Fibroblast of skin of right biceps (primary cell): ENCODE data around the gene CAMKK2.
"Not testable (repeated sequence)": the region's sequence is repeated elsewhere in the genome, so short reads cannot be mapped to it uniquely, and the experiment has no call there.

Experiments
- DNase-seq: peaks from one replicate; pipeline ENCODE4 v3.0.0-alpha.2; 2013

CAMKK2 gene

GRCh38 chr12:121297435-121297991 lies 1.0 kb upstream of the CAMKK2 start:
- DNase-seq, result peak; percentile 30

GRCh38 chr12:121295746-121296617 lies 527 bp downstream of the CAMKK2 start:
- DNase-seq, result no peak

GRCh38 chr12:121295116-121295745 lies 1.3 kb downstream of the CAMKK2 start:
- no peak for DNase-seq

GRCh38 chr12:121294151-121294889 lies 2.2 kb downstream of the CAMKK2 start:
- no peak for DNase-seq

GRCh38 chr12:121293603-121294002 lies 2.9 kb downstream of the CAMKK2 start:
- DNase-seq, result no peak

- no peak for DNase-seq
Measured at GRCh38 chr12:121290410-121290809, 6.1 kb downstream of the CAMKK2 start.

- no peak for DNase-seq
Measured at GRCh38 chr12:121289962-121290361, 6.5 kb downstream of the CAMKK2 start.

- no peak for DNase-seq
Measured at GRCh38 chr12:121288986-121289385, 7.5 kb downstream of the CAMKK2 start.

- DNase-seq, result no peak
Measured at GRCh38 chr12:121288158-121288845, 8.2 kb downstream of the CAMKK2 start.

GRCh38 chr12:121287267-121287954 lies 9.1 kb downstream of the CAMKK2 start:
- peak; percentile 62 for DNase-seq

- DNase-seq, result no peak
Measured at GRCh38 chr12:121285856-121286255, 10.7 kb downstream of the CAMKK2 start.

GRCh38 chr12:121284551-121285390 lies 11.7 kb downstream of the CAMKK2 start:
- no peak for DNase-seq

- no peak for DNase-seq
Measured at GRCh38 chr12:121283841-121284240, 12.7 kb downstream of the CAMKK2 start.

- DNase-seq, result no peak
Measured at GRCh38 chr12:121283388-121283787, 13.1 kb downstream of the CAMKK2 start.

- DNase-seq, result not testable (repeated sequence)
Measured at GRCh38 chr12:121282910-121283309, 13.6 kb downstream of the CAMKK2 start.

GRCh38 chr12:121282072-121282742 lies 14.3 kb downstream of the CAMKK2 start:
- no peak for DNase-seq

GRCh38 chr12:121281116-121281515 lies 15.4 kb downstream of the CAMKK2 start:
- DNase-seq, result not testable (repeated sequence)

- not testable (repeated sequence) for DNase-seq
Measured at GRCh38 chr12:121280531-121280930, 16.0 kb downstream of the CAMKK2 start.

- DNase-seq, result no peak
Measured at GRCh38 chr12:121279507-121279915, 17.0 kb downstream of the CAMKK2 start.

GRCh38 chr12:121279071-121279375 lies 17.5 kb downstream of the CAMKK2 start:
- DNase-seq, result no peak
